ENCODE data around the gene DLG2.

DLG2 gene

DNA sequence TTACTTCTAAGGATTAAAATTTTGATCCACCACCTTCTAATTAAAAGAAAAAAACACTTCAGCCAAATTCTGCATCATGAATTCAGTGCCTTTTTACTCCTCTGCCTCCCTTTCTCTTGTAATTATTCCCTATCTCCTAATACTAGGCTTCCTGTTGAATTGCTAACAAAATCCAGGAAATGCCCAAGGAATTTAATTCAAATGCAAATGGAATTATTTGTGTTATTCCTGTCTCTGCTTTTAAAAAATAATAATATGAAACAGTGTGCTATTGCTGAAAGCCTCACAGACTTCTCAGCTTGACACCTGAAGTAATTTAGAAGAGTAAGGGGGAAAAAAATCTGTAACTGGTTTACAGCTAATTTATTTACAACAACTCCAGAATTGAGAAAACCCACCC is 85.5 kb downstream of the DLG2 start:
- no peak for DNase-seq

DNA sequence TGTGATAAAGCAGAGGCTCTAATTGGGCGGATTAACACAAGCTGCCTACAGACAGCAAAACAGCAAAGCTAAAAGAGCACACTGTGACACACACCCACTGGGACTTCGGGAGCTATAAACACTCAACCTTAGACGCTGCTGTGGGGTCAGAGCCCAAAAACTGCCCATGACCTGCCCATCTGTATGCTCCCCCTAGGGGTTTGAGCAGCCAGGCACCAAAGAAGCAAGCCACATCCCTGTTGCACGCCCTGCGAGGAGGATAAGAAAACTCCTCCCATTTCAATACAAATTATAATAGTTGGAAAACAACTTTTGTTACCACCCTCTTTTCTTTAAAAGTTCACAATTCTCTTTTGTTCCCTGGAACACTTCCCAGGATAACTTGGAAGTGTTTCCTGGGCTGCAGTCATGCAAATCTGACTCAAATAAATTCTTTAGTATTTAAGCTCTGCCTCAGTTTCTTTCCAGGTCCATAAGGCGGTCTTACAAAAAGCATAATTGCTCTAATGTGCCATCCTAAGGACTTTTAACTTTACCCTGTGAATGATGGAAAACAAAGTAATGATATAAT is 86.4 kb downstream of the DLG2 start:
- DNase-seq = no peak

GRCh38 chr11:85540181-85540580 is 87.0 kb downstream of the DLG2 start:
- no peak for DNase-seq

DNA sequence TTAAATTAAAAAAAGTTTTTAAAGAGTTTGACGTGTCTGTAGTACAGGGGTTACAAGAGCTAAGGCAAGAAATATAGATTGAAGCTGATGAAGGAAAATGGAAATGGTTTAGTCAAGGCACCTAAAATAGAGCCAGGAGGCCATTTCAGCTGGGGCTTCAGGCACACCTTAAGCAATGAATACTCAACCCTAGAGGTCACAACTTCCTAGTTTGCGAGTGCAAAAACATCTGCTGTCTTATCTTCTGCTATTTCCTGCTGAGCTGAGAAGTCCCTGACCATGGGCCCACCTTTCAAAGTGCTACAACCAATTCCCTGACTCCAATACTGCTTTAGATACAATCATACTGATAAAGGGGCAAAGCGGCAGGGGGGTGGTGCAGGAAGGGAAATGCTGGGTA is 87.4 kb downstream of the DLG2 start:
- DNase-seq = no peak

- DNase-seq = no peak
Measured at GRCh38 chr11:85539029-85539689, 88.0 kb downstream of the DLG2 start.

DNA sequence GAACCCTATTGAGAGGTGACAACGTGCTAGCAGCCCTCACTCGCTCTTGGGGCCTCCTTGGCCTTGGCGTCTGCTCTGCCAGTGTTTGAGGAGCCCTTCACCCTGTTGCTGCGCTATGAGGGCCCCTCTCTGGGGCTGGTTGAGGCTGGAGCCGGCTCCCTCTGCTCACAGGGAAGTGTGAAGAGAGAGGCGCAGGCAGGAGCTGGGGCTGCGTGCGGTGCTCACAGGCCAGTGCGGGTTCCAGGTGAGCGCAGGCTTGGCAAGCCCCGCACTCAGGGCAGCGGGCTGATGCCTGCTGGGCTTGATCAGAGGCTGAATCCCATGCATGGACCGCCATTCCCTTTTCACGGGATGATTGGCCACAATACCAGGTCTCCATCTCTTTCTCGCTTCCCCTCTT is 90.7 kb downstream of the DLG2 start:
- no peak for DNase-seq

DNA sequence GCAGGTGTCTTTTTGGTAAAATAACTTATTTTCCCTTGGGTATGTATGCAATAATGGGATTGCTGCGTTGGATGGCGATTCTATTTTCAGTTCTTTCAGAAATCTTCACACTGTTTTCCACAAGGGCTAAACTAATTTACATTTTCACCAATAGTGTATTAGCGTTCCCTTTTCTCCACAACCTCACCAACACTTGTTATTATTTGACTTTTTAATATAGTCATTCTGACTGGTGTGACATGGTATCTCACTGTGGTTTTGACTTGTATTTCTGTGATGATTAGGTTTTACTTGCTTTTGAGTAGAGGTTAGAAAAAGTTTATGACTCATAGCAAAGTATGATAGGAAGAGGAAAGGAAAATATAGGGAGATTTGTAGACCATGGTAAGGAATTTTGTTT is 92.3 kb downstream of the DLG2 start:
- DNase-seq = no peak

- DNase-seq = no peak
Measured at GRCh38 chr11:85531191-85531897, 95.8 kb downstream of the DLG2 start.

GRCh38 chr11:85530634-85531033 is 96.5 kb downstream of the DLG2 start:
- DNase-seq = no peak

DNA sequence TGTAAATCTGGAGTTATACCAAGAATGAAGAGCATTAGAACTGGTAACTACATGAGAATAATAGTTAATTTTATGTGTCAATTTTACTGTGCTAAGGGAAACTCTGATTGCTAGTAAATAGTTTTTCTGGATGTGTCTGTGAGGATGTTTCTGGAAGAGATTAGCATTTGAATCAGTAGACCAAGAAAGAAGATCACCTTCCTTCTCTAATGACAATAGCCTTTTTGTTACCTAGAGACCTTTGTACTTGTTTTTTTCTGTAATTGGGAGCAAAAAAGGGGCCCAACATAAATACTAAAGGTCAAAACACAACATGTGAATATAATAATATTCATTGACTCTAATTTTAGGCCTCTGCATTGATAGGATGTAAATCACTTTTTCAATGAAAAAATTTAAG is 100.6 kb downstream of the DLG2 start:
- no peak for DNase-seq

GRCh38 chr11:85525686-85526085 is 101.5 kb downstream of the DLG2 start:
- no peak for DNase-seq

GRCh38 chr11:85517272-85517671 is 109.9 kb downstream of the DLG2 start:
- no peak for DNase-seq

DNA sequence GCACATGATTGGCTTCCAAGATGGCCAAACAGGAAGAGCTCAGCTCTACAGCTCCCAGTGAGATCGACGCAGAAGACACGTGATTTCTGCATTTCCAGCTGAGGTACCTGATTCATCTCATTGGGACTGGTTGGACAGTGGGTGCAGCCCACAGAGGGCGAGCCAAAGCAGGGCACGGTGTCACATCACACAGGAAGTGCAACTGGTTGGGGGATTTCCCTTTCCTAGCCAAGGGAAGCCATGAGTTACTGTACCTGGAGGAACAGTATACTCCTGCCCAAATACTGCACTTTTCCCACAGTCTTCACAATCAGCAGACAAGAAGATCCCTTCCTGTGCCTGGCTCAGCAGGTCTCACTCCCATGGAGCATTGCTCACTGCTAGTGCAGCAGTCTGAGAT is 131.2 kb downstream of the DLG2 start:
- no peak for DNase-seq

DNA sequence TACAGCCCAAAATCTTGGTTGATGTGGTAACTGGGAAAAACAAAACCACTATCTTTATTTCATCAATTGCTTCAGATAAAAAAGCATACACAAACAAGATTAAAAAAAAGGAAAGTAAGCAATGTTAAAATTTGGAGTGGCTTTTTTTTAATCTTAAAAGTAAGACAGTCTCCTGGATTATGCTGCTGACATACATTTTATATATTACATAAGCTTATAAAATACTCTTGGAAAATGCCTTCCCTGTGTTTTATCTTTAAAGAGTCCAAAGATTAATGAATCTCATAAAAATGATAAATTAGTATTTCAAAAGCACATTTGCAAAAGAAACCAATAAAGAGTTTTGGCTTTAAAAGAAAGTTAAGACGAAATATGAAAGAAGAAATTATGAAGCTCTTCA is 132.7 kb downstream of the DLG2 start:
- no peak for DNase-seq

DNA sequence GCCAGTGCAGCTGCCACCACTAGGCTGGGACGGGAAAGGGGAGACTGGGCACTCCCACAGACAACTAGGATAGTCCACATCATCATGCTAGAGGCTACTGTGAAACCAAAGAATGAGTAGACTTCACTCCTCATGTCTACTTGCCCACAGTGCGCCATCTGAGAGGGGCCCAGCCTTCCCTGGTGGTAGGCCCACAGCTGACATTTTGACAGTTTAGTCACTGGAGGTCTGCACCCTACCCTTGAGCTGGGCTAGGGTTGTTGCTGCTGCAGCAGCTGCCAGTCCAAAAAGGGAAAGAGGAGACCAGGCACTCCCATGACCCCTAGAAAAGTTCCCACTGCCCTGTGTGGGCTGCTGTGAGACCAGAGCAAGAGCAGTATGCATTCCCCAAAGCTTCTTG is 141.2 kb downstream of the DLG2 start:
- no peak for DNase-seq

DNA sequence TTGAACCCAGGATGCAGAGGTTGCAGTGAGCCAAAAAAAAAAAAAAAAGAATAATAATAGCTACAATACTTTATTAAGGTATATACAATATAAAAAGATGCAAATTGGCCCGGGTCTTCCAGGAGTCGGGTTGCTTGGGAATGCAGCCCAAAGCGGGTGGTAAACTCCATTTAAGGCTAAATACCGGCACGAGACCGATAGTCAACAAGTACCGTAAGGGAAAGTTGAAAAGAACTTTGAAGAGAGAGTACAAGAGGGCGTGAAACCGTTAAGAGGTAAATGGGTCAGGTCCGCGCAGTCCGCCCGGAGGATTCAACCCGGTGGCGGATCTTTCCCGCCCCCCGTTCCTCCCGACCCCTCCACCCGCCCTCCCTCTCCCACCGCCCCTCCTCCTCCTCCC is 143.3 kb downstream of the DLG2 start:
- no peak for DNase-seq

DNA sequence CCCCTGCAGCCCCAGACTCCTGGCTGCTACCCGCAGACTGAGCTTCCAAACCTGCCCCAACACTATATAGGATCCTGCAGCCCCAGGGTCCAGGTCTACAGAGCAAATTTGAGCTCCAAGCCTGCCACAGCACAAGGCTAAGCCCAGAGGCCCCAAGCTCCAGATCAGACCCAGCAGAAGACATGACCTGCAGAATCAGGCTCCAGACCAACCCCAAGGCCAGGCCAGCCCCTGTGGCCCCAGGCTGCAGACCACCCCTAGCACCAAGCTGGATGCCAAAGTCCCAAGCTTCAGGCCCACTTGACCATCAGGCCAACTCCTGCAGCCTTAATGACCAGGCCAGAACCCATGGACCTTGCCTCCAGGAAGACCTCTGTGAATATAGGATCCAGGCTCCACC is 145.3 kb downstream of the DLG2 start:
- no peak for DNase-seq

GRCh38 chr11:85475660-85476517 is 151.3 kb downstream of the DLG2 start:
- DNase-seq = no peak

DNA sequence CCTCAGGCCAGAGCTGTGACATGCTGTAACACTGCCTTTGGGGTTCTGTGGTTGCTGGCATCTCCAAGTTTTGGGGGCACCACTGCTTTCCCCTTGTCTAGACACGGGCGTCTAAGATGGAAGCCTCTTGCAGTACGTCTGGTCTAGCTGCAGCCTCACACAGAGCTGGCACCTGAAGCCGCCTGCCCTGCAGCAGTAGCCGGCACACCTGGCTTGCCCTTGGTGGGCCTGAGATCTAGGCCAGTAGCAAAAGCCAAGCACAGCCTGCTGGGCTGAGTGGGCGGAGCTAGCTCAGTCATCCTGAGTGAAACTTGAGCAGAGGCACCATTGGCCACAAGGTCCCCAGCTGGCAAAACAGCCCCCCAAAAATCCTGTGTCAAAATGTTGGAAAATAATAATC is 154.2 kb downstream of the DLG2 start:
- DNase-seq = no peak

DNA sequence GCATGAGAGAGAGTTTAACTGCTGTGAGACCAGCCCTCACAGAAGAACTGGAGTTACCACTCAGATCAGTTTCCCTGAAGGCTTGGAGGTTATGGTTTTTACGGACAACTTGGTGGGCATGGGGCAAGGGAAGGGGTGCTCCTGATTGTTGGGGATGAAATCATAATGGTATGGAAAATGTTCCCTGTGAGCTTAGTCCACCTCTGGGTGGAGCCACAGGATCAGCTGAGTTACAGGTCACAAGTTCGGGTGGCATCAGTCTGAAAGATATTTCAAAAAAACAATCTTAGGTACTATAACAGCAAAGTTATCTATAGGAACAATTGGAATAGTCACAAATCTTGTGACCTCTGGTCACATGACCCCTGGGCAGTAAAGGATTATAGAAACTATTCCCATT is 162.9 kb downstream of the DLG2 start:
- DNase-seq = no peak

- DNase-seq = no peak
Measured at GRCh38 chr11:85459304-85459703, 167.8 kb downstream of the DLG2 start.

DNA sequence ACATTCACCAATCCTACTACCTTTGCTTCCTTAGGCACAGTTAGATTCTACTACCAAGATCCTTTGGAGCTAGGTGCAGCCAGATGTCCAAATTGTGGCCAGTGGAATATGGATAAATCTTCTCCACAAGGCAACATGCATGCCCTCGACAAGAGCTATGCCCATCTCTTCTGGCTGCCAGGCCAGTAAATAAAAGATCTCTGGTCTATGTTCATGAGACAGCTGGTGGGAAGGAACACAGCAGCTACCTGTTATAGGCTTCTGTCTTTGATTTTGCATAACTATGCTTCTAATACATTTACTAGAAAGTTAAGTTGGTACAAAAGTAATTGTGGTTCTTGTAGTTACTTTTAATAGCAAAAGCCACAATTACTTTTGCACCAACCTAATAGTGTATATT is 182.7 kb downstream of the DLG2 start:
- no peak for DNase-seq

DNA sequence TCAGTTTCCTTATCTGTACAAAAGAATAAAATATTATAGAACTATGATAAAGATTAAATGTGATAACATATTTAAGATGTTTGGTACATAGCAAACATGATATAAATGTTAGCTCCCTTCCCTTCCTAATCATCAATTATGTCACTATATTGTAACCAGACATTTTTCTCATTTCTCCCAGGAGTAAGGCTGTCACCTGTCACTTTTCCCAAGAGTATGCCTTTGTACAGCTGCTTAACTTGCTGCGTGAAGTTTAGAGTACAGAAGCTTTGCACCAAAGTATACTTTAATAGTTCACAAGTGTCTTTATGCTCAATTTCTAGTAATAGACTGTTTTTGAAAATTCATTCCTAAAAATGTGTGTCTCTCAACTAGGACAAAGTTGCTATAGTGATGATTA is 186.9 kb downstream of the DLG2 start:
- no peak for DNase-seq

Measured in inflammatory macrophage (primary cell).